GM18517 (cell line): ENCODE measurements around the gene KCP.

ENCODE experiments used
- ATAC-seq: cut with Tn5 transposase; IDR thresholded peaks from one replicate; pipeline ENCODE4 v1.9.1; 2021; ENCODE audit warnings: mild to moderate bottlenecking, moderate library complexity; ENCODE audit not compliant: unreplicated experiment

The KCP gene

GRCh38 chr7:128829391-128830166 lies 80.9 kb downstream of the KCP start:
- ATAC-seq, result no peak

DNA sequence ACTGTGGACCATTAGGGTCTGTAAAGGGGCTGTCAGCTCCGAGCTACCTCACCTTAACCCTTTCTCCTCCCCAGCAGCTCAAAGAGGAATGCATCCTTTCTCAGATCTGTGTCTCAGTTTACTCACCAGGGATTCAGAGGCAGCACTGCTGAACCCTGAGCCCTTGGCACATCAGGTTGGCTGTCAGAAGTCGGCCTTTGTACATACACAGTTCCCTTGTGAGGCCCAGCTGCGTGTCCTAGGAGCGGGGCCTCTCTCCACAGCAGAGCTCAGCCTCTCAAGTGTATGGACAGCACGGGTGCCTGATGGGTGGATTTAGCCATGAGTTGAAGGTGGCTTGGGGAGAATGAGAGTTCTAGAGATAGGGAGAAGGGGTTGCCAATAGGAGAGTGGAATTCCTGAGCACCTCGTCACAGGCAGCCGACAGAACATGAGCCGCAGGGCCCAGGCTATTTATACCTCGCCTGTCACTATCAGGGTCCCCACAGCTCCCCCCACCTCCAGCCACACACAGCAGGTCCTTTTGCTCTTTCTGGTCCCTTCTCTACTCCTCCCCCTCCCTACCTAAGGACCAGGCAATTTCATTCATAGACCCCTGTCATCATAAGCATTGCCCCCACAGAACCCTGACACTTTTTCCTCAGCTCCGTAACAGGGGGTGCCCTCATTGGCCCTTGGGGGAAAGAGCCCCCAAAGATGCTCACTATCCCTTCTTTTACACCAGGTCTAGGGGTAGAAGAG lies 82.4 kb downstream of the KCP start:
- no peak for ATAC-seq

DNA sequence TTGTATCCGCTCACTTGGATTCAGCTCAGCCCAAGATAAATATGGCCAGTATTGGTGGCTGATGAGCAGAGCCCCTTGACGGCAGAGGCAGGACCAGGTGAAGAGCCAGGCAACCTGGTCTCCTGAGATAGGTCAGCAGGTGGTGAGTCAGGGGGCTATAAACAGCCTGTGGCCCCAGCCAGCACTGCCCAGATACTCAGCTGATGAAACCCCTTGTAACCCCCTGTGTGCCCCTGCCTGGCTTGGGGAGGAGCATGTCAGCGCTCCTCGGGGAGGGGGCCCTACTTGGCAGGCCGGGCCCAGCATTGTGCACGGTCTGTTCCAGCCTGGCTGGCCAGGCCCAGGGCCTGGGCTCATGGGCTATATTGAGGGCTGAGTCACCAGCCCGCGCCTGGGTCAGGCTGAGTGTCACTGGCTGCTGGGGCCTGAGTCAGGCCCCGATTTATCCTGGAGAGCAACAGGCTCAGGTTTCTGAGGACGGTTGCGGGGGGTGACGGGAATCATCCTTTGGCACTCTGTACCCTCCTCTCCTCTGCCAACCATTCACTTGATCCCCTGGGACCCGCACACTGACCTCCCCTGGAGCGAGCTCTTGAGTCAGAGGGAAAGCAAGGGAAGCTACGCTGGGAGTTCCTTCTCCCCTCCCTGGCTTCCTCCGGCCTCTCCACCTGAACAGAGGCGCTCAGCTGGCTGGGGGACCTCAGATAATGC lies 83.1 kb downstream of the KCP start:
- ATAC-seq, result no peak

GRCh38 chr7:128826916-128827247 lies 83.6 kb downstream of the KCP start:
- no peak for ATAC-seq
